LoVo (cell line): ENCODE measurements around the gene CACNG1.
A peak's percentile ranks its signal among the peaks of the same experiment; 100 is the strongest.
"Not testable (repeated sequence)": the region's sequence is repeated elsewhere in the genome, so short reads cannot be mapped to it uniquely, and the experiment has no call there.

Source experiments
- DNase-seq: peaks from one replicate; pipeline ENCODE4 v3.0.0-alpha.2; 2016; ENCODE audit warnings: low spot score

The CACNG1 gene

GRCh38 chr17:67025216-67025792 is 19.1 kb upstream of the CACNG1 start:
- peak; percentile 67 for DNase-seq

GRCh38 chr17:67026341-67026740 is 18.0 kb upstream of the CACNG1 start:
- DNase-seq, result no peak

- DNase-seq, result peak; percentile 14
These were observed 17.2 kb upstream of the CACNG1 start for GRCh38 chr17:67027031-67027628.

DNA sequence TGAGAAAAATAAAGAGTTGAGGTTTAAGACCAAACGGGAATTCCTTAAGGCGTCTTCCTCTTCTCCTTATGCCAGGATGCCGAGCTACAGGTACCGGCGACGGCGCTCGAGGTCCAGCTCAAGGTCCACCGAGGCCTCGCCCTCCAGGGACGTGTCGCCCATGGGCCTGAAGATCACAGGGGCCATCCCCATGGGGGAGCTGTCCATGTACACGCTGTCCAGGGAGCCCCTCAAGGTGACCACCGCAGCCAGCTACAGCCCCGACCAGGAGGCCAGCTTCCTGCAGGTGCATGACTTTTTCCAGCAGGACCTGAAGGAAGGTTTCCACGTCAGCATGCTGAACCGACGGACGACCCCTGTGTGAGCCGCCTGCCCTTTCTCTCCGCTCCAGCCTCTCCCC is 13.7 kb upstream of the CACNG1 start:
- DNase-seq, result no peak

- DNase-seq, result no peak
These were observed 12.0 kb upstream of the CACNG1 start for GRCh38 chr17:67032382-67032781.

DNA sequence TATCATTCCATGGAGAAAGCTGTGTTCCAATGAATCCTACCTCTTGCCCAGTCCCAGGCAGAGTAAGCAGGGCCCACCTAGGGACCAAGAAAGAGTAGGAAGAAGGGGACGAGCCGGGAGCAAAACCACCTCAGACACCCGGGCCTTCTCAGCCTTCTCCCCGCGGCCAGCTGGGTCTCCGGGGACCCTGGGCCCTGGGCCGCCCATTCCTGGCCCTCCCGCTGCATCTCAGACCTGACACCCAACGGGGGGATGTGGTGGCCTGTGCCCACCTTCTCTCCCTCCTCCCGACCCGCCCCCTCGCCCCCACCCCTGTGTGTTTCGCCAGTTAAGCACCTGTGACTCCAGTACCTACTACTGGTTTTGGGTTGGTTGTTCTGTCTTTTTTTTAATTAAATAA is 11.4 kb upstream of the CACNG1 start:
- no peak for DNase-seq

GRCh38 chr17:67033613-67034012 is 10.7 kb upstream of the CACNG1 start:
- DNase-seq, result no peak

- no peak for DNase-seq
These were observed 8.9 kb upstream of the CACNG1 start for GRCh38 chr17:67035131-67036083.

DNA sequence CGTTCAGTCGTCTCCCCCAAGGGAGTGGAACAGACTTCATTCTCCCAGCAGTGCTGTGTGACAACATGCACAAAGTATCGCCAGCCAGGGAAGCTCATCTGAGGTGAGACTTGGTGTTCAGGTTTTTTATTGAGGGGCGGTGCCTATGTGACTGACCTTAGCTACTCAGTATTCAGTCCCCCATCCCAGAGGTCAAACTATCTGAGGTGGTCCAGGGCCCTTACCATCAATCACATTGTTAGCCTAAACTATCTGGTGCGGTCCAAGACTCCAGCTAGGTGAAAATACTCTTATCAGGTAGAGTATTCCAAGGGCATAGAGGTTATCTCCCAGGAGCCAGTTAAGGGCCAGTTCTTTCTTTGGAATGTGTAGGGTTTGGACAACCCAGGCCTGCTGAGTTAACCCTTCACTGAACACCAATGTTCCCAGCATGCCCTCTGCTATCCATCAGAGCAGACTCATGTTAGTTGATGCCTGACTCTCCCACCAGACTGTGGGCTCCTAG is 5.4 kb upstream of the CACNG1 start:
- DNase-seq, result no peak

GRCh38 chr17:67040652-67041051 is 3.7 kb upstream of the CACNG1 start:
- DNase-seq, result no peak

DNA sequence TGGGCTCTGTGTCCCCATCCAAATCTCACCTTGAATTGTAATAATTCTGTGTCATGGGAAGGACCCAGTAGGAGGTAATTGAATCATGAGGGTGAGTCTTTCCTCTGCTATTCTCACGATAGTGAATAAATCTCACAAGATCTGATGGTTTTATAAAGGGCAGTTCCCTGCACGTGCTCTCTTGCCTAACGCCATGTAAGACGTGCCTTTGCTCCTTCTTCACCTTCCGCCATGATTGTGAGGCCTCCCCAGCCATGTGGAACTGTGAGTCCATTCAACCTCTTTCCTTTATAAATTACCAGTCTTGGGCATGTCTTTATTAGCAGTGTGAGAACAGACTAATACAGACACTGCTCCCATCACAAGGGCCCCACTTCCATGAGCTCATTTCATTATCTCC is 3.2 kb upstream of the CACNG1 start:
- DNase-seq, result not testable (repeated sequence)

DNA sequence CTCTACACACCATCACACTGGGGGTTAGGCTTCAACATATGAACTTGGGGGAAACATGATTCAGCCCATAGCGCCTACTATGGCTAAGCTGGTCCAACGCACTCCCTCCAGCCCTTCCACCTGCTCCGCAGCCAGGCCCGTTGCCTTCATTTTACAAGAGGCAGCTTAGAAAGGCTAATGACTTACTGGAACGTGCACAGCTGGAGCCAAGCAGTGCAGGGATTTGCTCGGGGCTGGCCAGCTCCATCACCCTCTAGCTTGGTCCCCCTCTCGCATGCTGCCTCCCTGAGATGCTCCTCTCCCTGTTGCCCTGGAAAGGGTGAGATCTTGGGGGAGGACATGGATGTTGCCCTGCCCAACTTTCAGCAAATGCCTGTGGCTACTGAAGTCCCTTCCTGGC is 2.8 kb upstream of the CACNG1 start:
- no peak for DNase-seq

DNA sequence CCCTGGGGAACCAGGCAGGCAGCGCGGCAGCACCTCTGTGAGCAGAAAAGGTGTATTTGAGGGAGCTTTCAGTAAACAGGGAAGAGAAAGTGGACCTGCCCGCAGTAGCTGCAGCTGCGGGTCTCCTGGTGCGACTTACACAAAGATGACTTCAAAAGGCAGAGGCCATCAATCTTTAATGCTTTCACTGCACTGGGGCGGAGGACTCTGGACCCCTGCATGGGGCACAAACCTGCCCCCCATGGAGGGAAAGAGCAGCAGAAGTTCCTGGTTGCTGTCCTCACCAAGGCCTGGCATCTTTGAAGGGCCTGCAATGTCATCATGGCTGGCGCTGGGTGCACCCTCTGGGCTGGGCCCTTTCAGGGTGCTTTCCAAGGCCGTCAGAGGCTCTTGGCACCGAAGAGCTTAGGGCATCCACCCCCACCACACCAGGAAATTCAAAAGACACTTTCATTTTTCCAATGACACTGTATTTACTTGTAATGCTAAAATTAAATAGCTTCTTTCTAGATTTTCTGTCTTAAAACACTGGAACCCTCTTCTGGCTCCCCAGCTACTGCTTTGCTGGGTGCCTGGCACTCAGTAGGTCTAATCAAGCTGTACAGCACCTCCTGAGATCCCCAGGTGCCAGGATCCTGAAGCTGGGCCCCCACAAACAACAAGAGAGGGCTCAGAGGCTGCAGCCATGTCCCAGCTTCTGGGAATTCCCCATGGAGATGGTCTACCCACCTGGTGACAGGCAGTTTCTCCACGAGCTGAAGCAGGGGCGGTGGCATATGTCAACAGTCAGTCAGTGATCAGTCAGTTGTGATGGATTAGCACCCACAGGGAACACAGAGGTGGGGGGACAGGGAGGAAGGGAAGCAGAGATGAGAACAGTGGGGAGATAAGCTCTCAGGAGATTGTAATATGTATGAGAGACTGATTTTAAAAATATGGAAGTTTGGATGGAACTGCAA is 2.1 kb upstream of the CACNG1 start:
- DNase-seq, result no peak

- no peak for DNase-seq
These were observed 1.1 kb upstream of the CACNG1 start for GRCh38 chr17:67043283-67043682.

DNA sequence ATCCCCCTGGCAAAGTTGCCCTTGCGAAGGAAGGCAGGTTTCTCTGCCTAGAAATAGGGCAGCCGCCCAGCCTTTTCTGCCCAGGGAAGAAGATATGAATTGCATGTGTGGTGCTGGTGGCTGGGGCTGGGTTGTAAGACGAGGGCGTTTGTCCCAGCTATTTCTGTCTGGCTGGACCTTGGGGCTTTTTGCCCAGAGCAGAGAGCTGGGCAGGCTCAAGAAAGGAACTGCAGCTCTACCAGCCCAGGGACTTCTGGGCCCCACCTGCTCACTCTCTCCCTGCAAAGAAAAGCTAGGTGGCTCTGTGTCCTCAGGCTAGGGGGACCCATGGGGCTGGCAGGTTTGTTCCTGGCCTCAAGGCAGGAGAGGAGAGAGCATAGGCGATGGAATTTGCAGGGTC is 586 bp downstream of the CACNG1 start:
- DNase-seq, result no peak

DNA sequence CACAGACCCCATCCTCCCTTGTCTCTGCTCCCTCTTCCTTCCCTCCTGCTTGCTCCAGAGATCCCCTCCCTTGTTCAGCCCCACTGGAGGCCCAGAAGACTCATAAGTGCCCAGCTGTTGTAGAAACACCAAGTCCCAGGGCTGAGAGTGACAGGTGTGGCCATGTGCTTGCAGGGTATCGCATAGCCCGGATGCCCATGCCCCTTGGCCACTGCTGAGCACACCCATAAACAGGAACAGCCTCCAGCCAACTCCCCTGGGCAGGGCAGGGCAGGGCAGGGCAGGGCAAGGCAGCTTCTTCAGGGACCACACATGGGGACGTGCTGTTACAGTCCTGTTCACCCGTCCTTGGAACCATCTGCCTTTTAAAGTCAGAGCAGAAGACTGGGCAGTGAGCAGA is 2.0 kb downstream of the CACNG1 start:
- DNase-seq, result peak; percentile 49

DNA sequence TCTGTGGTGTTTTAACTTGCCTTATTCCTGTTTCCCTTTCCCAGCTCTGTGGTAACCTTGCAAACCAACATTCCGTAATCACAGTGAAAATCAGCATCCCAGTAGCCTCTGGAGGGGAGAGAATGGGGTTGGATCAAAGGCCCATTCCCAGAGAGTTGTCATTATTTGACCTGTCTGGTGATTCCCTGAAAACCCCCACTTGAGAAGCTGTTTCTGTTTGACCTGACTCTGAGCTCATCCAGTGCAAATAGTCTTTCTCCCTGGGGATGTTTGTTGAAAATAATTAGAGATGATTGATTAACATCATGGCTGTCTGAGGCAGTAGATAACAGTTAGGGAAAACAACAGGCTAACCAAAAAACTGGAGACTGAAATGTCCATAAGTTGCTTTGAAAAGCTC is 3.0 kb downstream of the CACNG1 start:
- no peak for DNase-seq

DNA sequence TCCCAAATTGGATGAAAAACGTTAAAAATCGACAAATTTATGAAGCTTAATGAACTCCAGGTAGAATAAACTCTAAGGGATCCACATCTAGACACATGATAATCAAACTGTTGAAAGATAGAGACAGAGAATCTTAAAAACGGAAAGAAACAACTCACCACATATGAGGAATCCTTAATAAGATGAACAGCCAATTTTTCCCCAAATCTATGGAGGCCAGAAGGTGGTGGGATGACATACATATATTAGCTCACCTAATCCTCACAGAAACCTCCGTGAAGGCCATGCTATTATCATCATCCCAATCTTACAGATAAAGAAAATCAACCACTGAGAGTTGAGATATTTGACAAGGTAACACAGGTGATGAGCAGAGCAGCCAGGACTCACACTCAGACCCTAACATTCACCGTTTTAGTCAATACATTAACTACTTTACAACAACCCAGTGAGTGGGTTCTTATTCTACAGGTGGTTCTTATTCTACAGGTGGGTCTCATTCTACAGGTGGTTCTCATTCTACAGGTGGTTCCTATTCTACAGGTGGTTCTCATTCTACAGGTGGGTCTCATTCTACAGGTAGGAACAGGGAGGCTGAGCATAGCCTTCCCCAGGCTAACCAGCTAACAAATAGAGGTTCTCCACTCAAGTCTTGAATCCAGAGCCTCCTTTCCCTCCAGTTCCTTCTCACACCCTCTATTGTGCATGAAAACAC is 4.8 kb downstream of the CACNG1 start:
- no peak for DNase-seq

- no peak for DNase-seq
These were observed 5.7 kb downstream of the CACNG1 start for GRCh38 chr17:67050066-67050465.

GRCh38 chr17:67050471-67051154 is 6.3 kb downstream of the CACNG1 start:
- DNase-seq, result no peak

GRCh38 chr17:67051155-67051538 is 6.8 kb downstream of the CACNG1 start:
- DNase-seq, result no peak
